Measurements from ENCODE around the gene CCDC24.

DNA sequence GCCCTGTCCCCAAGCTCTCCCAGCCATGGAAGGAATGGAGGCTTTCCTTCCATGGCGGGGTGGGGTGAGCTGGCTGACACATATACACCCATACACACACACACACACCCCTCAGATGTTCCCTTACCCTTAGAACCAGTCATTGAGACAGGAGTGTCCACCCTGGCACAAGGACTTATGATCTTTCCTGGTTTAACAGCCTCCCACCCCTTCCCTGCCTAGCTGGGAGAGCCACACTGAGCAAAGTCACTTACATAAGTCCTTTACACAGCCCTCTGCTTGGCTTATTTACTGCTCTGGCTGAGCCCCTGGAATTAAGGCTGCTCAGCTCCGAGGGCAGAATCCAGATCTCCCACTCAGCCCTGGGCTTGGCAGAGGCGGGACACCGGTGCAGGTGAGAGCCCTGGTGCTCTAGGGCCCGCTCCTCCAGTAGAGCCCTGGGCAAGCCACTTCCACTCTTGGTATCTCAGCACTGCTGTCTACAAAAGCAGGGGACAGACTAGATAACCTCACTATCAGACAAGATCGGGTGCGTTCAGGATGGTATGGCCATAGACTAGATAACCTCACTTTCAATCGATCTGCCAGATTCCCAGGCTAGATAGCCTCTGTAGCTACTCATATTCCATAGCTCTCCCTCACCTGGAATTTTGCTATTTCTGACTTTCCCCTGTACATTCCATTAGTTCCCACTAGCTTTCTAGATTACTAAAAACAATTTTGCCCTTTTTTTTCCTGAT is 23.1 kb downstream of the CCDC24 start:
- no peak for TF ChIP-seq CTCF (IDR thresholded peaks at IDR 0.05; ENCODE audit: low read length)
- TF ChIP-seq EZH2 (optimal IDR thresholded peaks at IDR 0.05; ENCODE audit: low read depth, low read length): no peak
- TF ChIP-seq EZH2phosphoT487 (IDR thresholded peaks at IDR 0.05; ENCODE audit: low read length): no peak

Measured in MM.1S (cell line).